Body of pancreas (tissue), 4 donors: ENCODE data around the gene TESK1.

Source experiments
- POLR2A ChIP-seq, 3 donors: fragments of 450-650 bp; IDR thresholded peaks; one replicate each; pipeline ENCODE4 v1.6.1; 2016; ENCODE audit warnings: antibody characterized with exemption in 3 of 3, mild to moderate bottlenecking in 2 of 3
- TF ChIP-seq, protein P1 (sequence below), 7 experiments: fragments of 450-650 bp in 4 of 7; fragments of 200-600 bp in 3 of 7; sonication (generic) in 3 of 7; IDR thresholded peaks; one replicate each; pipeline ENCODE4 v1.5.1; 2016 to 2019; ENCODE audit warnings: antibody characterized with exemption in 7 of 7

GRCh38 chr9:35619800-35620158 lies 14.7 kb downstream of the TESK1 start:
- TF ChIP-seq, protein P1, sequence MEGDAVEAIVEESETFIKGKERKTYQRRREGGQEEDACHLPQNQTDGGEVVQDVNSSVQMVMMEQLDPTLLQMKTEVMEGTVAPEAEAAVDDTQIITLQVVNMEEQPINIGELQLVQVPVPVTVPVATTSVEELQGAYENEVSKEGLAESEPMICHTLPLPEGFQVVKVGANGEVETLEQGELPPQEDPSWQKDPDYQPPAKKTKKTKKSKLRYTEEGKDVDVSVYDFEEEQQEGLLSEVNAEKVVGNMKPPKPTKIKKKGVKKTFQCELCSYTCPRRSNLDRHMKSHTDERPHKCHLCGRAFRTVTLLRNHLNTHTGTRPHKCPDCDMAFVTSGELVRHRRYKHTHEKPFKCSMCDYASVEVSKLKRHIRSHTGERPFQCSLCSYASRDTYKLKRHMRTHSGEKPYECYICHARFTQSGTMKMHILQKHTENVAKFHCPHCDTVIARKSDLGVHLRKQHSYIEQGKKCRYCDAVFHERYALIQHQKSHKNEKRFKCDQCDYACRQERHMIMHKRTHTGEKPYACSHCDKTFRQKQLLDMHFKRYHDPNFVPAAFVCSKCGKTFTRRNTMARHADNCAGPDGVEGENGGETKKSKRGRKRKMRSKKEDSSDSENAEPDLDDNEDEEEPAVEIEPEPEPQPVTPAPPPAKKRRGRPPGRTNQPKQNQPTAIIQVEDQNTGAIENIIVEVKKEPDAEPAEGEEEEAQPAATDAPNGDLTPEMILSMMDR (IDR thresholded peaks at IDR 0.05), result no peak
- no peak for TF ChIP-seq POLR2A (IDR thresholded peaks at IDR 0.05)
